ENCODE results near the gene CHST8.

Gene CHST8

GRCh38 chr19:33627962-33628839 lies 6.4 kb downstream of the CHST8 start:
- DNase-seq (no peak), ATAC-seq (no peak)
- Mint-ChIP-seq H3K4me3 (no peak overlapping the region), H3K4me1 (no peaks in the 10 kb centered on the region), H3K9me3 (no peaks in the 10 kb centered on the region), H3K27me3 (peaks cover 26% of the 10 kb centered on the region), H3K36me3 (ENCODE audit: low read depth) (no peaks in the 10 kb centered on the region), H3K27ac (no peak overlapping the region)

- Mint-ChIP-seq H3K27ac (no peak overlapping the region), H3K36me3 (ENCODE audit: low read depth) (no peaks in the 10 kb centered on the region), H3K4me1 (no peaks in the 10 kb centered on the region), H3K9me3 (no peaks in the 10 kb centered on the region), H3K27me3 (peaks cover 20% of the 10 kb centered on the region), H3K4me3 (no peak overlapping the region)
- no peak for ATAC-seq
- no peak for DNase-seq
These were observed 7.4 kb downstream of the CHST8 start for GRCh38 chr19:33628921-33629825.

- ATAC-seq (no peak), DNase-seq (no peak)
- Mint-ChIP-seq H3K4me3 (no peak overlapping the region), H3K27me3 (peaks cover 12% of the 10 kb centered on the region), H3K27ac (no peak overlapping the region), H3K36me3 (ENCODE audit: low read depth) (no peaks in the 10 kb centered on the region), H3K9me3 (no peaks in the 10 kb centered on the region), H3K4me1 (no peaks in the 10 kb centered on the region)
These were observed 8.1 kb downstream of the CHST8 start for GRCh38 chr19:33629826-33630375.

GRCh38 chr19:33630880-33631608 lies 9.3 kb downstream of the CHST8 start:
- Mint-ChIP-seq H3K36me3 (ENCODE audit: low read depth) (no peaks in the 10 kb centered on the region), H3K9me3 (no peaks in the 10 kb centered on the region), H3K27ac (no peak overlapping the region), H3K4me1 (no peaks in the 10 kb centered on the region), H3K4me3 (no peak overlapping the region), H3K27me3 (peaks cover 5% of the 10 kb centered on the region)
- no peak for DNase-seq
- ATAC-seq = no peak

GRCh38 chr19:33631609-33631973 lies 9.8 kb downstream of the CHST8 start:
- DNase-seq (no peak), ATAC-seq (no peak)
- Mint-ChIP-seq H3K36me3 (ENCODE audit: low read depth) (no peaks in the 10 kb centered on the region), H3K9me3 (no peaks in the 10 kb centered on the region), H3K27me3 (peaks cover 4% of the 10 kb centered on the region), H3K4me1 (no peaks in the 10 kb centered on the region), H3K4me3 (no peak overlapping the region), H3K27ac (no peak overlapping the region)

GRCh38 chr19:33634361-33635091 lies 12.8 kb downstream of the CHST8 start:
- ATAC-seq (no peak), DNase-seq (no peak)
- H3K4me1 Mint-ChIP-seq = no peaks in the 10 kb centered on the region
- no peaks in the 10 kb centered on the region for H3K9me3 Mint-ChIP-seq
- H3K27me3 Mint-ChIP-seq = peaks cover 11% of the 10 kb centered on the region
- no peak overlapping the region for H3K4me3 Mint-ChIP-seq
- no peaks in the 10 kb centered on the region for H3K36me3 Mint-ChIP-seq (ENCODE audit: low read depth)
- H3K27ac Mint-ChIP-seq = no peak overlapping the region

GRCh38 chr19:33638167-33639034 lies 16.6 kb downstream of the CHST8 start:
- DNase-seq (no peak), ATAC-seq (no peak)
- no peaks in the 10 kb centered on the region for H3K36me3 Mint-ChIP-seq (ENCODE audit: low read depth)
- peaks cover 14% of the 10 kb centered on the region for H3K27me3 Mint-ChIP-seq
- H3K4me1 Mint-ChIP-seq = no peaks in the 10 kb centered on the region
- no peaks in the 10 kb centered on the region for H3K9me3 Mint-ChIP-seq
- H3K4me3 Mint-ChIP-seq = no peak overlapping the region
- H3K27ac Mint-ChIP-seq = no peak overlapping the region

- Mint-ChIP-seq H3K36me3 (ENCODE audit: low read depth) (no peaks in the 10 kb centered on the region), H3K27ac (no peak overlapping the region)
- no peak for DNase-seq
These were observed 17.4 kb downstream of the CHST8 start for GRCh38 chr19:33639035-33639681.

GRCh38 chr19:33640773-33641172 lies 19.0 kb downstream of the CHST8 start:
- Mint-ChIP-seq H3K4me1 (no peaks in the 10 kb centered on the region), H3K27me3 (peaks cover 12% of the 10 kb centered on the region), H3K36me3 (ENCODE audit: low read depth) (no peaks in the 10 kb centered on the region), H3K4me3 (no peak overlapping the region), H3K27ac (no peak overlapping the region), H3K9me3 (no peaks in the 10 kb centered on the region)
- DNase-seq = no peak
- ATAC-seq = no peak

More at GRCh38 chr19:33639035-33639681, 17.4 kb downstream of the CHST8 start:
- H3K4me1 Mint-ChIP-seq = no peaks in the 10 kb centered on the region
- H3K27me3 Mint-ChIP-seq = peaks cover 12% of the 10 kb centered on the region
- no peaks in the 10 kb centered on the region for H3K9me3 Mint-ChIP-seq
- ATAC-seq = no peak
- H3K4me3 Mint-ChIP-seq = no peak overlapping the region

GRCh38 chr19:33641261-33641660 lies 19.5 kb downstream of the CHST8 start:
- H3K27ac Mint-ChIP-seq = no peak overlapping the region

GRCh38 chr19:33641956-33642498 lies 20.3 kb downstream of the CHST8 start:
- Mint-ChIP-seq H3K4me1 (no peaks in the 10 kb centered on the region), H3K27ac (no peak overlapping the region), H3K27me3 (peaks cover 13% of the 10 kb centered on the region), H3K9me3 (no peaks in the 10 kb centered on the region), H3K36me3 (ENCODE audit: low read depth) (no peaks in the 10 kb centered on the region), H3K4me3 (no peak overlapping the region)
- no peak for ATAC-seq
- DNase-seq = no peak

More at GRCh38 chr19:33641261-33641660, 19.5 kb downstream of the CHST8 start:
- no peak for ATAC-seq
- Mint-ChIP-seq H3K27me3 (peaks cover 12% of the 10 kb centered on the region), H3K4me3 (no peak overlapping the region), H3K4me1 (no peaks in the 10 kb centered on the region), H3K9me3 (no peaks in the 10 kb centered on the region), H3K36me3 (ENCODE audit: low read depth) (no peaks in the 10 kb centered on the region)
- DNase-seq = no peak

GRCh38 chr19:33644284-33644836 lies 22.6 kb downstream of the CHST8 start:
- no peaks in the 10 kb centered on the region for H3K4me1 Mint-ChIP-seq
- no peak overlapping the region for H3K27ac Mint-ChIP-seq
- no peak for ATAC-seq
- H3K27me3 Mint-ChIP-seq = peaks cover 6% of the 10 kb centered on the region
- H3K36me3 Mint-ChIP-seq (ENCODE audit: low read depth) = no peaks in the 10 kb centered on the region
- no peak overlapping the region for H3K4me3 Mint-ChIP-seq
- DNase-seq = no peak
- no peaks in the 10 kb centered on the region for H3K9me3 Mint-ChIP-seq
